B cell (primary cell): Measurements from ENCODE around the gene OR2F1.

Experiments
- CTCF ChIP-seq: fragments of 200-600 bp; IDR thresholded peaks from one replicate; pipeline ENCODE4 v1.8.0; 2022; ENCODE audit warnings: antibody characterized with exemption, mild to moderate bottlenecking
- EZH2 ChIP-seq: IDR thresholded peaks from 2 replicates; pipeline ENCODE4 v1.6.1; 2012; ENCODE audit warnings: borderline replicate concordance, low read depth, mild to moderate bottlenecking, moderate library complexity, low read length; ENCODE audit not compliant: insufficient read depth, poor library complexity, severe bottlenecking

GRCh38 chr7:143974459-143974858, 19.8 kb downstream of the OR2F1 start:
- TF ChIP-seq CTCF: no peak
- no peak for TF ChIP-seq EZH2
